KMS-11 (cell line): ENCODE data around the gene DUSP5.

Experiments
- H2AFZ ChIP-seq: fragments of 200-600 bp; sonication (generic); 2 replicates; pipeline ENCODE4 v1.6.1; 2016; ENCODE audit warnings: antibody characterized with exemption, mixed run types, low read depth
- H3K27ac ChIP-seq: fragments of 200-600 bp; sonication (generic); 2 replicates; pipeline ENCODE4 v1.6.1; 2016; ENCODE audit warnings: mild to moderate bottlenecking, mixed run types
- H3K27me3 ChIP-seq: fragments of 200-600 bp; sonication (generic); 2 replicates; pipeline ENCODE4 v1.6.1; 2017; ENCODE audit warnings: mild to moderate bottlenecking, low read depth, mixed run types, moderate library complexity; ENCODE audit not compliant: insufficient read depth
- H3K36me3 ChIP-seq: fragments of 200-600 bp; sonication (generic); 2 replicates; pipeline ENCODE4 v1.6.1; 2017; ENCODE audit warnings: mild to moderate bottlenecking, mixed run types; ENCODE audit not compliant: insufficient read depth
- H3K4me1 ChIP-seq: fragments of 200-600 bp; sonication (generic); 2 replicates; pipeline ENCODE4 v1.6.1; 2016; ENCODE audit warnings: mild to moderate bottlenecking, low read depth, mixed run types; ENCODE audit not compliant: poor library complexity, severe bottlenecking
- H3K4me2 ChIP-seq: fragments of 200-600 bp; sonication (generic); 2 replicates; pipeline ENCODE4 v1.7.0; 2016; ENCODE audit warnings: mild to moderate bottlenecking, mixed run types
- H3K4me3 ChIP-seq: fragments of 200-600 bp; sonication (generic); IDR thresholded peaks from 2 replicates; pipeline ENCODE4 v1.6.1; 2017; ENCODE audit warnings: low read depth, low read length, mixed read lengths; ENCODE audit not compliant: insufficient read depth
- H3K79me2 ChIP-seq: fragments of 200-600 bp; sonication (generic); 2 replicates; pipeline ENCODE4 v1.6.1; 2016; ENCODE audit warnings: low read depth, mixed run types; ENCODE audit not compliant: insufficient read depth
- H3K9ac ChIP-seq: fragments of 200-600 bp; sonication (generic); 2 replicates; pipeline ENCODE4 v1.6.1; 2016; ENCODE audit warnings: mild to moderate bottlenecking, mixed run types
- H4K20me1 ChIP-seq: fragments of 200-600 bp; sonication (generic); 2 replicates; pipeline ENCODE4 v1.6.1; 2016; ENCODE audit warnings: mild to moderate bottlenecking, mixed run types; ENCODE audit not compliant: insufficient read depth
- TF ChIP-seq, protein P1 (sequence below): fragments of 200-600 bp; sonication (generic); conservative IDR thresholded peaks from 2 replicates; pipeline ENCODE4 v1.6.1; 2017; ENCODE audit warnings: low read depth, mild to moderate bottlenecking, antibody characterized with exemption, low read length, moderate library complexity, mixed read lengths

DUSP5 gene

DNA sequence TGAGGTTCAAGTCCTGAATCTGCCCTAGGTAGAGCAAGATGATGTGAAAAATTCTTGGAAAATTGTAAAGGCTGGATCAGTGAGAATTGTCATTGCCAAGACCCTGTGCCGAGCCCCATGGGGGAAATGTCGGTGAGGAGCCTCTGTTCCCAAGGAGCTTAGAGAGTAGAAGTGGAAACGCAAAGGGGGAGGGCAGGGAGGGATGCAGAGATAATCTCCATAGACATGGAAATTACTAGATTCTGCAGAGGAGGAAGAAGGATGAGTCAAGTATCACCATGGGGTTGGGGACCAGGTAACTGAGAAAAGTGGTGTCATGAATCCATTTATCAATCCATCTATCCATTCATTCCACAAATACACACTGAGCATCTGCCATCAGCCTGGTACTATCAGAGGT lies 26.0 kb downstream of the DUSP5 start:
- H3K36me3 ChIP-seq, result no peaks in the 10 kb centered on the region
- no peaks in the 10 kb centered on the region for H3K79me2 ChIP-seq
- H3K4me1 ChIP-seq, result peaks cover 51% of the 10 kb centered on the region
- H4K20me1 ChIP-seq, result no peaks in the 10 kb centered on the region; the same call in 1 of the 2 replicates
- H3K4me3 ChIP-seq, result no peak overlapping the region
- H3K4me2 ChIP-seq, result no peak overlapping the region
- H3K27me3 ChIP-seq, result no peaks in the 10 kb centered on the region
- H3K9ac ChIP-seq, result no peak overlapping the region
- no peak overlapping the region for H2AFZ ChIP-seq
- TF ChIP-seq, protein P1, sequence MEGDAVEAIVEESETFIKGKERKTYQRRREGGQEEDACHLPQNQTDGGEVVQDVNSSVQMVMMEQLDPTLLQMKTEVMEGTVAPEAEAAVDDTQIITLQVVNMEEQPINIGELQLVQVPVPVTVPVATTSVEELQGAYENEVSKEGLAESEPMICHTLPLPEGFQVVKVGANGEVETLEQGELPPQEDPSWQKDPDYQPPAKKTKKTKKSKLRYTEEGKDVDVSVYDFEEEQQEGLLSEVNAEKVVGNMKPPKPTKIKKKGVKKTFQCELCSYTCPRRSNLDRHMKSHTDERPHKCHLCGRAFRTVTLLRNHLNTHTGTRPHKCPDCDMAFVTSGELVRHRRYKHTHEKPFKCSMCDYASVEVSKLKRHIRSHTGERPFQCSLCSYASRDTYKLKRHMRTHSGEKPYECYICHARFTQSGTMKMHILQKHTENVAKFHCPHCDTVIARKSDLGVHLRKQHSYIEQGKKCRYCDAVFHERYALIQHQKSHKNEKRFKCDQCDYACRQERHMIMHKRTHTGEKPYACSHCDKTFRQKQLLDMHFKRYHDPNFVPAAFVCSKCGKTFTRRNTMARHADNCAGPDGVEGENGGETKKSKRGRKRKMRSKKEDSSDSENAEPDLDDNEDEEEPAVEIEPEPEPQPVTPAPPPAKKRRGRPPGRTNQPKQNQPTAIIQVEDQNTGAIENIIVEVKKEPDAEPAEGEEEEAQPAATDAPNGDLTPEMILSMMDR, result no peak
- H3K27ac ChIP-seq, result no peak overlapping the region

DNA sequence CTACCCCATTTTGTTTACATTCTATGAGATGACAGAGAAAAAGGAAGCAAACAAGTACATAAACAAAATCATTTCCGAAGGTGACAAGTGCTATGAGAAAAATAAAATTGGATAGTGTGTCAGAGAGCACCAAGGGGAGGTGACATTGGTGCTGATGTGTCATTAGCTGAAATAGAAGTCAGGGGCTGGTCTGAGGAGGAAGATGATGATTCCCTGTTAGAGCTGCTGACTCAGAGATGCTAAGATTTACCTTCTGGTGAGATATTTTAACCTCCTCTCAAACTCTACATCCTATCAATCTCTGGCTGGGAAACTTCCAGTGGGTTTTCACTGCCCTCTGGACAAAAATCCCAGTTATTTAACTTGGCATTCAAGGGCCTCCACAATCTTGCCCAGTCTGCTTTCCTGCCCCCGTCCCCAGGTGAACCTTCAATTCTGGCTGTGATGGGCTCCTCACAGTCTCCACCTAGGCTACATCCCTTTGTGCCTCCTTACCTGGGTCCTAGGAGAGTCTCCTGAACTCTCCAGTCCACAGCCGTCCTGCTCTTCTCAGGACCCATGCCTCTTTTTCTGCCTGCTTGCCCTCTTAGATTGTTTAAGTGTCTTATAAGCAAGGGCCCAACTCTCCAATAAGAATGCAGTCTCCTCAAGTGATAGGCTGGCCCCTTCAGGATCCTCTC lies 26.6 kb downstream of the DUSP5 start:
- peak overlapping the region; percentile 25; the same call in 1 of the 2 replicates for H3K4me2 ChIP-seq
- H3K36me3 ChIP-seq, result no peaks in the 10 kb centered on the region
- TF ChIP-seq, protein P1, result no peak
- no peak overlapping the region for H3K9ac ChIP-seq
- no peaks in the 10 kb centered on the region for H3K79me2 ChIP-seq
- peaks cover 57% of the 10 kb centered on the region for H3K4me1 ChIP-seq
- no peak overlapping the region for H3K4me3 ChIP-seq
- no peak overlapping the region for H3K27ac ChIP-seq
- H4K20me1 ChIP-seq, result no peaks in the 10 kb centered on the region; the same call in 1 of the 2 replicates
- H3K27me3 ChIP-seq, result no peaks in the 10 kb centered on the region
- no peak overlapping the region for H2AFZ ChIP-seq

DNA sequence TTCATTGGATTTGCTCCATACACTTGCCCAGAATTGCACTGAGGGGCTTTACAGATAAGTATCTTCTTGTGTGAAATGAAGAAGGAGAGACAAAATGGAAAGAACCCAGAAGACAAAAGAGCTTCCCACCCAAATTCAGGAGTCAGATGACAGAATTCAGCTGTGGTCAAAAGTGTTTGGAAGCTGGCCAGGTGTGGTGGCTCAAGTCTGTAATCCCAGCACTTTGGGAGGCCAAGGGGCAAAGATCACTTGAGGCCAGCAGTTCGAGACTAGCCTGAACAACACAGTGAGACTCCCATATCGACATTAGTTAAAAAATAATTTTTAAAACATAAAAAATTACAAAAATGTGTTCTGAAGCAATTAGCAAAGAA lies 27.1 kb downstream of the DUSP5 start:
- H4K20me1 ChIP-seq, result no peaks in the 10 kb centered on the region; the same call in 1 of the 2 replicates
- peaks cover 62% of the 10 kb centered on the region for H3K4me1 ChIP-seq
- H3K36me3 ChIP-seq, result no peaks in the 10 kb centered on the region
- no peaks in the 10 kb centered on the region for H3K27me3 ChIP-seq
- no peak overlapping the region for H2AFZ ChIP-seq
- TF ChIP-seq, protein P1, result no peak
- no peak overlapping the region for H3K4me3 ChIP-seq
- H3K79me2 ChIP-seq, result no peaks in the 10 kb centered on the region
- H3K9ac ChIP-seq, result no peak overlapping the region
- H3K4me2 ChIP-seq, result peak overlapping the region; percentile 25; the same call in 1 of the 2 replicates
- H3K27ac ChIP-seq, result no peak overlapping the region

DNA sequence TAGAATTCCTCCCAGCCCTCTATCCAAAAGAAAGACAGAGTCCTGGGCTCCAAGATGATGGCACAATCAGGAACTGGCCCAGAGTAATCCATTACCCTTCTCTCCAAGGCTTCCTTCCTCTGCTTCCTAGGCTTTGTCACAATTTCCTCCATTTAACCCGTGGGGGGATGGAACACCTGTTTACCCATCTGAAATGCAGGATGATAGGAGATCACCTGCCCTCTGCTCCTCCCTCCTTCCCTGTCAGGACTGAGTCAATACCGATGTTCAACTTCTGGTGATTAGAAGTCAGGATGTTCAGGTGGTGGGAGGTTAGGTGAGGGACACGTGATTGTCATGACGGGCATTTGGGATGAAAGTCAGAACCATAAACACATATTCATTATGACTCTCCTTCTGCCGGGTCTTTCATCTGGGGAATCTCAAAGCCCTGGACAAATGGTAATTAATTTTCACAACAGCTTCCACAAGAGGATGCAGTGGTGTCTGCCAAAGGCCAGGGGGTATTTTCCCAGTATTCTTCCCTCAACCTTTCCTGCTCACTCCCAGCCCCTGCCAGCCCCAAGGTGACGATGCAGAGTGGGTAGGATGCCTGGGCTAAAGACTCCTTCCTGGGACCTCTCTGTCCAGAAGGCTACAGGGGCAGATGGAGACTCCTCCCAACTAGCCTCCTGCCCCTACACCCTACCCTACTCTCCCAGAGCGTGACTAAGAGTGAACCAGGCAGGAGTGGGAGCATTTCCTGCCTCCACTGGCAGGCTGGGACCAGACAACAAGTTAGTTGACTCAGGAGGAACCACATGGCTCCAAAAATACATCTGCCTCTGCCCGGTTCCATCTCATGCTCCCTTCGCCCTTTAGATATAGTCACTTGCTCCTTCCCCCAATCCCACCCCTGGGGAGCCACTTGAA lies 27.9 kb downstream of the DUSP5 start:
- Histone ChIP-seq H2AFZ (no peak overlapping the region), H3K36me3 (no peaks in the 10 kb centered on the region), H3K27me3 (no peaks in the 10 kb centered on the region), H3K4me3 (no peak overlapping the region), H3K4me1 (peaks cover 68% of the 10 kb centered on the region), H3K9ac (no peak overlapping the region), H3K4me2 (peak overlapping the region; percentile 25; the same call in 1 of the 2 replicates), H3K27ac (no peak overlapping the region), H3K79me2 (no peaks in the 10 kb centered on the region), H4K20me1 (no peaks in the 10 kb centered on the region; the same call in 1 of the 2 replicates)
- TF ChIP-seq, protein P1, result no peak
